Fibroblast of lung (primary cell): ENCODE measurements around the gene PDGFA. TPM values are rescaled to one million over a fixed set of nuclear protein-coding genes. Genes with fewer than 3 reads are reported as not detected.

Experiments
- DNase-seq, 2 donors: peaks; one replicate each; pipeline versions ENCODE4 v3.0.0 to v3.0.0-alpha.2; 2010; ENCODE audit warnings: low read depth in 2 of 2
- H2AFZ ChIP-seq: 2 replicates; pipeline ENCODE4 v1.5.1; 2012; ENCODE audit warnings: low read length, control low read depth, inconsistent platforms
- H3K27ac ChIP-seq: 2 replicates; pipeline ENCODE4 v1.5.1; 2011; ENCODE audit warnings: low read length, control low read depth; ENCODE audit not compliant: insufficient read depth
- H3K27me3 ChIP-seq: 2 replicates; pipeline ENCODE4 v1.5.1; 2011; ENCODE audit warnings: mild to moderate bottlenecking, low read length; ENCODE audit not compliant: control insufficient read depth, insufficient read depth
- H3K36me3 ChIP-seq: 2 replicates; pipeline ENCODE4 v1.5.1; 2011; ENCODE audit warnings: low read length; ENCODE audit not compliant: control insufficient read depth, insufficient read depth
- H3K4me1 ChIP-seq: 2 replicates; pipeline ENCODE4 v1.5.1; 2011; ENCODE audit warnings: low read length; ENCODE audit not compliant: control insufficient read depth, insufficient read depth; ENCODE audit errors: extremely low read depth
- H3K4me2 ChIP-seq: 2 replicates; pipeline ENCODE4 v1.5.1; 2011; ENCODE audit warnings: low read length, control low read depth; ENCODE audit not compliant: insufficient read depth; ENCODE audit errors: extremely low read depth
- H3K4me3 ChIP-seq, 4 experiments: fragments of 200-600 bp in 1 of 4; sonication (generic) in 1 of 4; replicated peaks in 1 of 4; 2 replicates each; pipeline ENCODE4 v1.5.1; 2011 to 2016; ENCODE audit warnings: low read length in 4 of 4, low read depth in 3 of 4, mild to moderate bottlenecking in 3 of 4, control low read depth in 2 of 4, inconsistent platforms in 1 of 4, mixed read lengths in 1 of 4; ENCODE audit not compliant: insufficient read depth in 1 of 4; ENCODE audit errors: control extremely low read depth in 1 of 4
- H3K79me2 ChIP-seq: 2 replicates; pipeline ENCODE4 v1.5.1; 2012; ENCODE audit warnings: mild to moderate bottlenecking, low read length, inconsistent platforms; ENCODE audit not compliant: control insufficient read depth, insufficient read depth
- H3K9ac ChIP-seq: 2 replicates; pipeline ENCODE4 v1.5.1; 2011; ENCODE audit warnings: mild to moderate bottlenecking, low read length, control low read depth; ENCODE audit not compliant: insufficient read depth
- H3K9me3 ChIP-seq: 2 replicates; pipeline ENCODE4 v1.5.1; 2012; ENCODE audit warnings: low read depth, low read length; ENCODE audit not compliant: control insufficient read depth, insufficient read depth
- H4K20me1 ChIP-seq: 2 replicates; pipeline ENCODE4 v1.5.1; 2011; ENCODE audit warnings: low read length; ENCODE audit not compliant: control insufficient read depth, insufficient read depth; ENCODE audit errors: extremely low read depth
- CTCF ChIP-seq, 2 donors: IDR thresholded peaks in 1 of 2; conservative IDR thresholded peaks in 1 of 2; 1 replicate in 1 of 2; 2 replicates in 1 of 2; pipeline ENCODE4 v1.5.1; 2011 to 2012; ENCODE audit warnings: low read length in 2 of 2, control low read depth in 1 of 2, inconsistent platforms in 1 of 2, low read depth in 1 of 2, mild to moderate bottlenecking in 1 of 2
- EZH2 ChIP-seq: IDR thresholded peaks from 2 replicates; pipeline ENCODE4 v1.5.1; 2012; ENCODE audit warnings: low read length, control low read depth, mild to moderate bottlenecking; ENCODE audit errors: missing control alignments
- polyA plus RNA-seq, 2 donors: library from polyadenylated mRNA; depleted of rRNA in 1 of 2; stranded (reverse) in 1 of 2; unstranded in 1 of 2; fragments of >200 nt; gene quantifications; 2 replicates each; pipeline ENCODE4 v1.2.1, GENCODE V29; 2011 to 2012; ENCODE audit warnings: missing spikeins in 1 of 2
- total RNA-seq: library from RNA; depleted of rRNA; stranded (reverse); fragments of >200 nt; gene quantifications from 2 replicates; pipeline ENCODE4 v1.2.1, GENCODE V29; 2014

The PDGFA gene
- total and polyA plus RNA-seq, 2 donors (not counting 1 experiment from before 2014, with no cell fraction given): 13.5 to 16.9 TPM

- Histone ChIP-seq H3K9ac (no peak overlapping the region), H4K20me1 (no peaks in the 10 kb centered on the region), H3K79me2 (peaks cover 8% of the 10 kb centered on the region), H2AFZ (no peak overlapping the region), H3K4me1 (peaks cover 6% of the 10 kb centered on the region), H3K4me2 (no peak overlapping the region), H3K27ac (no peak overlapping the region), H3K27me3 (no peaks in the 10 kb centered on the region), H3K9me3 (no peaks in the 10 kb centered on the region), H3K4me3 (no peak overlapping the region), H3K36me3 (peaks cover 5% of the 10 kb centered on the region)
- TF ChIP-seq CTCF (conservative IDR thresholded peaks at IDR 0.05 in 1 of 2, IDR thresholded peaks at IDR 0.05 in 1 of 2; ENCODE audit: low read depth in 1 of 2, low read length in 2 of 2) (no peak), EZH2 (no peak)
- DNase-seq: no peak
Observed at GRCh38 chr7:508461-509170, 11.0 kb downstream of the PDGFA start.

GRCh38 chr7:507623-508300 is 11.9 kb downstream of the PDGFA start:
- Histone ChIP-seq H3K27ac (no peak overlapping the region), H3K4me3 (no peak overlapping the region), H2AFZ (no peak overlapping the region), H3K27me3 (no peaks in the 10 kb centered on the region), H3K9ac (no peak overlapping the region), H4K20me1 (no peaks in the 10 kb centered on the region), H3K4me2 (no peak overlapping the region), H3K79me2 (peaks cover 4% of the 10 kb centered on the region), H3K4me1 (no peaks in the 10 kb centered on the region), H3K36me3 (peaks cover 3% of the 10 kb centered on the region), H3K9me3 (no peaks in the 10 kb centered on the region)
- DNase-seq: no peak
- no peak for TF ChIP-seq EZH2
- TF ChIP-seq CTCF (conservative IDR thresholded peaks at IDR 0.05 in 1 of 2, IDR thresholded peaks at IDR 0.05 in 1 of 2; ENCODE audit: low read depth in 1 of 2, low read length in 2 of 2): no peak

DNA sequence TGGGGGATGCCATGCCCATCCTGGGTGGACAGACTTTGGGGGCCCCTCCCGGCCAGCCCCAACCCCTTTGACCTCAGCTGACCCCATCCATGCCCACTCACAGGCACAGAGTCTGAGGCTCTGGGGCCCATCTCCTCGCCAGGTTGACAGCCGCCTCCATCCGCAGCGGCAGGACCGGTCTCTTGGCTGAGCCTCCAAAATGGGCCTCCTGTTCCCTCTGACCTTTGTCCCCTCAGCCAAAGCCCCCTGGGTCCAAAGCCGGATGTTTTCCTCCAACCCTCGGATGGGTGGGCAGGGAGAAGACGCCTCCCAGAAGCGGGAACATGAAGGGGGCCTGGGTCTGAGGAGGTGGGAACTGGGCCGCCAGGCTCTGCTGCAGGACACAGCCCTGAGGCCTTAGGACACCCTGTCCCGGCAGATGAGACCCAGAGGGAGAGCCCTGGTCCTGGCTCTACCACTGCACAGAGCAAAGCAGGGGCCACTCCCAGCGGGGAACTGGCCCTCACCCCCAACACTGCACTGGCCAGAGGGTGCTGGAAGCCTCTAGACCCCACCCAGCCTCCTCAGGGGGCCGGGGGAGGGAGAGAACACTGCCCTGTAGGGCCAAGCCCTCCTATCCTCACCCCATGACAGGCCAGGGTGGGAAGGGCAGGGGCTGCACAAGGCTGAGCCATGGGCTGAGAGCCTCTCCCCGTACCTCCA is 12.6 kb downstream of the PDGFA start:
- H3K27ac ChIP-seq: no peak overlapping the region
- no peak overlapping the region for H3K9ac ChIP-seq
- no peaks in the 10 kb centered on the region for H3K9me3 ChIP-seq
- no peaks in the 10 kb centered on the region for H4K20me1 ChIP-seq
- H3K27me3 ChIP-seq: no peaks in the 10 kb centered on the region
- H3K4me2 ChIP-seq: no peak overlapping the region
- H3K79me2 ChIP-seq: no peaks in the 10 kb centered on the region
- TF ChIP-seq CTCF (conservative IDR thresholded peaks at IDR 0.05 in 1 of 2, IDR thresholded peaks at IDR 0.05 in 1 of 2; ENCODE audit: low read depth in 1 of 2, low read length in 2 of 2) (no peak), EZH2 (no peak)
- peaks cover 2% of the 10 kb centered on the region for H3K36me3 ChIP-seq
- H3K4me3 ChIP-seq: no peak overlapping the region
- H3K4me1 ChIP-seq: no peaks in the 10 kb centered on the region
- DNase-seq: no peak
- H2AFZ ChIP-seq: no peak overlapping the region
